Activated T-helper 2 cell treated with anti-CD3 and anti-CD28 coated beads, Interferon-gamma antibody, Interleukin-2, Interleukin-4, amounts not matched to agents 10 μg/mL and 5 μg/mL and 100 μg/mL, durations not matched to agents 14 hours and 24 hours and 36 hours (primary cell): ENCODE results near the gene KCP. TPM values are rescaled to one million over a fixed set of nuclear protein-coding genes. Genes with fewer than 3 reads are reported as not detected.
A peak's percentile ranks its signal among the peaks of the same experiment; 100 is the strongest.

Experiments used
- DNase-seq: peaks from one replicate; pipeline ENCODE4 v3.0.0; 2021; ENCODE audit warnings: low spot score
- H3K27ac Mint-ChIP-seq: one replicate; pipeline ENCODE4 v1.8.0; 2021; ENCODE audit warnings: mixed read lengths
- H3K27me3 Mint-ChIP-seq: one replicate; pipeline ENCODE4 v1.8.0; 2021; ENCODE audit warnings: low read depth, mixed read lengths
- H3K36me3 Mint-ChIP-seq: one replicate; pipeline ENCODE4 v1.8.0; 2021; ENCODE audit warnings: low read depth, mixed read lengths
- H3K4me1 Mint-ChIP-seq: one replicate; pipeline ENCODE4 v1.8.0; 2021; ENCODE audit warnings: low read depth, mixed read lengths
- H3K4me3 Mint-ChIP-seq: one replicate; pipeline ENCODE4 v1.8.0; 2021; ENCODE audit warnings: low read depth, mild to moderate bottlenecking, moderate library complexity, mixed read lengths
- H3K9me3 Mint-ChIP-seq: one replicate; pipeline ENCODE4 v1.8.0; 2021; ENCODE audit warnings: mixed read lengths
- intact Hi-C: fragments of 100-400 bp; cut with micrococcal nuclease; formaldehyde crosslinking; loops from one replicate; pipeline ENCODE4 v1.15.1; 2023
- total RNA-seq: library from RNA; stranded (reverse); gene quantifications from 2 replicates; pipeline ENCODE4 v1.2.3, GENCODE V29; 2022

Gene KCP
- total RNA-seq, 1 donor from 2014 or later, result not detected

DNA sequence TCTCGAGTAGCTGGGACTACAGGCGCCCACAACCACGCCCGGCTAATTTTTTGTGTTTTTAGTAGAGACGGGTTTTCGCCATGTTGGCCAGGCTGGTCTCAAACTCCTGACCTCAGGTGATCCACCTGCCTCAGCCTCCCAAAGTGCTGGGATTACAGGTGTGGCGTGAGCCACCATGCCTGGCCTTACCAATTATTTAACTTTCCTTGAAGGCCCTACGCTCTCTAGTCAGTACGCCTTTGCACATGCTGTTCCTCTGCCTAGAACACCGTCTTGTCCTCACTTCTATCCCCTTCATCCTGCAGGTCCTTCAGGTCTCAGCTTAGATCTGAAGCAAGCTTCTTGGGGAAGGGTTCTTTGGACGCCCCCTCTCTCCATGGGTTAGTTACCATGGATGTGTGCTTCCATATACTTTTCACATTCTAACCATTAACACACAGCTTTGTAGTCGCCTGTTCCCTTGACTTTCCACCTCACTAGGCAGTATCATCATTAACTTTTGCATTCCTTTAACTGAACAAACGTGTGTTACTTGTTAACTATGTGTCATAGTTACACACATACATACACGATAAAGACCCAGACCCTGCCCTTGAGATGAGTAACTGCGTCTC lies 48.4 kb downstream of the KCP start:
- H3K27ac Mint-ChIP-seq, result peak overlapping the region; percentile 94
- H3K36me3 Mint-ChIP-seq, result peaks cover 20% of the 10 kb centered on the region
- no peaks in the 10 kb centered on the region for H3K27me3 Mint-ChIP-seq
- peaks cover 13% of the 10 kb centered on the region for H3K4me1 Mint-ChIP-seq
- intact Hi-C loops, result loop anchor here (2.0 kb wide), 1 partner anchor 123 kb away; the partner anchor contains the start of gene CALU
- no peaks in the 10 kb centered on the region for H3K9me3 Mint-ChIP-seq
- H3K4me3 Mint-ChIP-seq, result peak overlapping the region; percentile 99
- DNase-seq, result no peak

DNA sequence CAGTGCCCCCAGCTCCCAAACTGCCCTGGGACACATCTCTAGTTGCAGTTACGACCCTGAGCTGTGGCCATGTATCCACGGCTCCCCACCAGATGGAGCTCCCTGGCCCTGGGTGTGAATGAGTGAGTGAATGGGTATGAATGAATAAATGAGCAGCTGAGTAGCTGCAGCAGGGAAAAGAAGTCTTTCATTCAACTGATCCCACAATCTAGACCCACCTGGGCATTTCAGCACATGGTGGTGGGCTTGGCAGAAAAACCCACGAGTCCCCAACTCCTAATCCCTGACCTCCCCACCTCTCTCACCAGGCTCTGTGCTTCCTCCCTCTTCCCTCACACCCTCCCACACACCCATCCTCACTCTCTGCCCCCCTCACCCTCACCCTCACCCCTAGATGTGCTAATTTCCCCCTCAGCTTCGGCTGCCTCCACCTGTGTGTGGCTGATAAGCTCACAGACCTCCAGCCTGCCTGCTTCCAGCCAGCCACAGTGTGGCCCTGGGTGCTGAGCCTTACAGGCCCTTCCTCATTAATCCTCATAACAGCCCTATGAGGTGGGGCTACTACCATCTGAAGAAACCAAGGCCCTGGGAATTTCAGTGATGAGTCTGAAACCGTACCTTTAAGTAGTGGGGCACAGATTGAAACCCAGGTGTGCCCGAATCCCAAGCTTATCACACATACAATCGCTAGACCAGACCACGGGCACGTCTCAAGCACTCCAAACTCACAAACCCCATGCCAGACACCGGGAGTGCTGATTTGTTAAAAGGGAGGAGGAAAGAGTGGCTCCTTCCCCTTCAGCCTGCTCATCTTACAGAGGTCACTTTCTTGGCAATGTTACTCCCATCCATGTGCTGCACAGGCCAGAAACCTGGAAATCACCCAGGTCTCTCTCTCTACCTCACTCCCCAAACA lies 50.1 kb downstream of the KCP start:
- H3K27ac Mint-ChIP-seq, result no peak overlapping the region
- intact Hi-C loops, result no loop called here
- DNase-seq, result no peak

DNA sequence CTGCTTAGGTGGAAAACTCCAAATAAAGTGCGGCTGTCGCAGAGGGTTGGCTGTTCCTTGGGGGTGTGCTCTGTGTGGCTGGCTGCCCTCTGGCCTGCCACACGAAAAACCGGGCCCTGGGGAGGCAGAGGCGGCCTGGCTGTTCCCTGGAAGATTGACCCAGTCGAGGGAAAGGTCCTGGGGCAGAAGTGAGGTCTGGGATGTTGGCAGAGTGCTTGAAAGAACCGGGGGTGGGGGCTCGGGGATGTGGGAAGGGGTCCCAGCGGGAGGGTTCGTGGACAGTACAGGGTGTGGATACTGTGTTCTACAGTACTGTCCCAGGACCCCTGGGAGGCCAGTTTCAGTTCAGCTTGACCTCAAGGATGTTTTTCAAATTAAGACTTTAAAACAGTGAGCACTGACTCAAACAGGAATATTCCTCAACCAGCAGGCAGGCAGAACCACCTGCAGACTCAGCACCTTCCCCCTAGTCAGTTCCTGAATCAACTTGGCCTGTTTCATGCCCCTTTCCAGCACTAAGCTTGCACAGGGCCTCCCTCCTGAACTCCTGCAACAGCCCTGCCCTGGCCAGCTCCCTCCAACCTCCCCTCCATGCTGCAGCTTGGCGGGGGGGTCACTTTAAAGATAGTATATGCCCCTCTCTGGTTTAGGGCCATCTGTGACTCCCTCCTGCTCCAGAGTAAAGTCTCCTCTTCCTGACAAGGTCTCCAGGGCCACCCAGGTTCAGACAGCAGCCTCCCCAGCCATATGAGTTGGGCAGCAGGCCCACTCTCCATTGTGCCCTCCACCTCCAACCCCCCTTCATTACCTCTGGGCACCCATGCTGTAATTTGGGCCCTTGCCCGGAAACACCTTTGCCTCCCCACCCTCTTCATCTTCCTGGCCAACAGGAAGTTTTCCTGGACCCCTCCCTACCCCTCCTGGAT lies 51.0 kb downstream of the KCP start:
- no peaks in the 10 kb centered on the region for H3K27me3 Mint-ChIP-seq
- no peak overlapping the region for H3K4me3 Mint-ChIP-seq
- no peak for DNase-seq
- no peaks in the 10 kb centered on the region for H3K9me3 Mint-ChIP-seq
- no peak overlapping the region for H3K27ac Mint-ChIP-seq
- intact Hi-C loops, result no loop called here
- H3K36me3 Mint-ChIP-seq, result peaks cover 3% of the 10 kb centered on the region
- peaks cover 10% of the 10 kb centered on the region for H3K4me1 Mint-ChIP-seq

More for the DNA sequence above, 50.1 kb downstream of the KCP start:
- no peaks in the 10 kb centered on the region for H3K9me3 Mint-ChIP-seq
- no peaks in the 10 kb centered on the region for H3K27me3 Mint-ChIP-seq
- H3K36me3 Mint-ChIP-seq, result peaks cover 12% of the 10 kb centered on the region
- H3K4me3 Mint-ChIP-seq, result no peak overlapping the region
- peaks cover 13% of the 10 kb centered on the region for H3K4me1 Mint-ChIP-seq

DNA sequence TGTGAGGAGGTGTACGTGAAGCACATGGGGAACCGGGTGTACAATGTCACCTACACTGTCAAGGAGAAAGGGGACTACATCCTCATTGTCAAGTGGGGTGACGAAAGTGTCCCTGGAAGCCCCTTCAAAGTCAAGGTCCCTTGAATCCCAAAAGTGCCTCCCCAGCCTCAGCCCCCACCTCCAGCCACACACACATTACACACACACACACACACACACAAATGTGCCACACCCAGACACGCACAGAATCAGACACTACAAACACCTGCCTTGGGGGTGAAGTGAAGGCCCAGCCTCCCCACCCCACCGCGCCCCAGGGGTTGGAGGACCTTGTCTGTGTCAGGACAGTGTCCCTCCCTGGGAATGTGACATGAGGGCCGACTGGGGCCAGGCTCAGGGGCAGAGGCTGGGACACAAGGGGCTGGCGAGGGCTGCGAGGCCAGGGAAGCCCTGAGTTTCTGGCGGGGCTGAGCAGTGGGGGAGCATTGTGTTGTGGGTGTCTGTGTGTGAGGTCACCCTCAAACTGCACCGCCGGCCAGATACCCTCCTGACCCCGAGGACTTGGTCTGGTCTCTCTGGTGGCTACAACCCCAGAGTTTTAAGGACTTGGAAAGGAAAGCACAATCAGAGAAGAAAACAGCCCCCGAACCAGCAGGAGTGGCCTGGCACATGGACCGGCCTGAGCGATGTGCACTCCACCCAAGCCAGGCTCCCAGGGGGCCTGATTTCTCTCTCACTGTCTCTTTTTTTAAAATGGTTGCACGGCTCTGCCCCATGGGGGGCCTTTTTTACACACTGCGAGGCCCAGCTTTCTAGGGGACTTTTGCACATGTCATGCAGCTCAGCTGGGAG lies 51.9 kb downstream of the KCP start:
- Mint-ChIP-seq H3K4me3 (no peak overlapping the region), H3K27me3 (no peaks in the 10 kb centered on the region)

DNA sequence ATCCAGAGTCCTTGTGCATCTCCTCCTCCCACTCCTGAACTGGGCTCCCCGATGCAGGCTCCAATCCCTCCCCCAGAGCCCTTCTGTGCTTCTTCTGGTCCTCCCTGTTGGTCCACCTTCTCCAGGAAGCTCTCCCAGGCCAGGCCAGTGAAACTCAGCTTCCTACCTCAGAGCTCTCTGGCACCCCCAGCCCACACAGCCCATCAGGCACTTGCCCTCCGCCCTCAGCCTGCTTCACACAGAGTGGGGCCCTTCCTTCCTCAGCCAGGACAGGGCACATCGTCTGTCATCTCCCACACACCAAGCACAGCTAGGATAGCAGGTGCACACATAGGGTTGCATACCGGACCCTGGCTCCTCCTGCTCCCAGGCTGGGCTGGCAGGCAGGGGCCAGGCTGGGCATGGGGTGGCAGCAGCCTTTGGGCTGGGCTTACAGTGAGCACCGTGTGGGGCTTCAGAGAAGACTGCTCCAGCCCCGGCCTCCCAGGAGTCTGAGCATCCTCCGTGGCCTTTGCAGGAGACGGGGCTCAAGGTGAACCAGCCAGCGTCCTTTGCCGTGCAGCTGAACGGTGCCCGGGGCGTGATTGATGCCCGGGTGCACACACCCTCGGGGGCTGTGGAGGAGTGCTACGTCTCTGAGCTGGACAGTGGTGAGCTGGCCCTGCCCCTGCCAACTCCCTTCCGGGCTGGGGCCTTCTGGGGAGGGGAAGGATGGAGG lies 54.3 kb downstream of the KCP start:
- DNase-seq, result no peak
- no peaks in the 10 kb centered on the region for H3K4me1 Mint-ChIP-seq
- H3K27me3 Mint-ChIP-seq, result no peaks in the 10 kb centered on the region
- no peak overlapping the region for H3K27ac Mint-ChIP-seq
- no peaks in the 10 kb centered on the region for H3K36me3 Mint-ChIP-seq
- no peak overlapping the region for H3K4me3 Mint-ChIP-seq
- H3K9me3 Mint-ChIP-seq, result no peaks in the 10 kb centered on the region
- intact Hi-C loops, result no loop called here

More for the DNA sequence above, 51.9 kb downstream of the KCP start:
- intact Hi-C loops, result no loop called here
- Mint-ChIP-seq H3K9me3 (no peaks in the 10 kb centered on the region), H3K27ac (no peak overlapping the region), H3K36me3 (peaks cover 3% of the 10 kb centered on the region), H3K4me1 (peaks cover 6% of the 10 kb centered on the region)
- DNase-seq, result no peak

DNA sequence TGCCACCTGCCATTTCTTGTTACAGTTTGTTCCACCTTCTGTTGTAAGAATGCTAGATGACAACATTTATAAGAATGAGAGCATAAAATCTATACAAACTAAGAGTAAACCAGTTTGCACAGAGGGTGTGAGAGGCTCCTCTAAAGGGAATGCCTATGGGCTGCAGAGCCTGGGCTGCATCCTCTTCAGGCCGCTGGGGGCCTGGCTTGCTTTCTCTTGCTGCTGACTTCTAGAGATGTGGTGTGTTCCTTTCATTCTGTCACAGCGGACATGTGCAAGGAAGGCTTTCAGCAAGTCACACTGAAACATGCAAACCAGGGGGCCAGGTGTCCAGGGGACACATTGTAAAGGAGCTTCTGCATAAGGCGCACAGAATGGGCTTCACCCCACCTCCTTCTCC lies 55.0 kb downstream of the KCP start:
- DNase-seq, result no peak
- no peak overlapping the region for H3K4me3 Mint-ChIP-seq
- no peaks in the 10 kb centered on the region for H3K27me3 Mint-ChIP-seq
- no peaks in the 10 kb centered on the region for H3K36me3 Mint-ChIP-seq
- H3K9me3 Mint-ChIP-seq, result no peaks in the 10 kb centered on the region
- no peaks in the 10 kb centered on the region for H3K4me1 Mint-ChIP-seq
- intact Hi-C loops, result no loop called here
- H3K27ac Mint-ChIP-seq, result no peak overlapping the region

DNA sequence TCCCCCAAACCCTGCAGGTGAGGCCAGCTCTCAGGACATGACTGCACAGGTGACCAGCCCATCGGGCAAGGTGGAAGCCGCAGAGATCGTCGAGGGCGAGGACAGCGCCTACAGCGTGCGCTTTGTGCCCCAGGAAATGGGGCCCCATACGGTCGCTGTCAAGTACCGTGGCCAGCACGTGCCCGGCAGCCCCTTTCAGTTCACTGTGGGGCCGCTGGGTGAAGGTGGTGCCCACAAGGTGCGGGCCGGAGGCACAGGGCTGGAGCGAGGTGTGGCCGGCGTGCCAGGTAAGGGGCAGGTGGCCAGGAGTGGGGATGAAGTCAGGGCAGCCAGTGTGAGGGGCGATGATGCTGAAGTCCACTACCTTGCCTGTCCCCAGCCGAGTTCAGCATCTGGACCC lies 56.1 kb downstream of the KCP start:
- Mint-ChIP-seq H3K9me3 (no peaks in the 10 kb centered on the region), H3K27me3 (no peaks in the 10 kb centered on the region)

DNA sequence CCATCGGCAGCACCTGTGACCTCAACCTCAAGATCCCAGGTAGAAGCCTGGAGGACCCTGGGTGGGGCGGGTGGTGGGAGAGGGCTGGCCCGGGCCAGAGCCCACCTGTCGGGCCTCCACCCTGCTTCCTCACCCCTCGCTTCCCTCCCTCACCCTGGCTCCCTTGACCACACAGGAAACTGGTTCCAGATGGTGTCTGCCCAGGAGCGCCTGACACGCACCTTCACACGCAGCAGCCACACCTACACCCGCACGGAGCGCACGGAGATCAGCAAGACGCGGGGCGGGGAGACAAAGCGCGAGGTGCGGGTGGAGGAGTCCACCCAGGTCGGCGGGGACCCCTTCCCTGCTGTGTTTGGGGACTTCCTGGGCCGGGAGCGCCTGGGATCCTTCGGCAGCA lies 56.7 kb downstream of the KCP start:
- no peak for DNase-seq
- Mint-ChIP-seq H3K4me3 (no peak overlapping the region), H3K27ac (no peak overlapping the region), H3K9me3 (no peaks in the 10 kb centered on the region), H3K36me3 (no peaks in the 10 kb centered on the region), H3K27me3 (no peaks in the 10 kb centered on the region), H3K4me1 (no peaks in the 10 kb centered on the region)
- intact Hi-C loops, result no loop called here

More for the DNA sequence above, 56.1 kb downstream of the KCP start:
- H3K4me1 Mint-ChIP-seq, result no peaks in the 10 kb centered on the region
- H3K27ac Mint-ChIP-seq, result no peak overlapping the region
- no peak for DNase-seq
- no peak overlapping the region for H3K4me3 Mint-ChIP-seq
- no peaks in the 10 kb centered on the region for H3K36me3 Mint-ChIP-seq
- intact Hi-C loops, result no loop called here

DNA sequence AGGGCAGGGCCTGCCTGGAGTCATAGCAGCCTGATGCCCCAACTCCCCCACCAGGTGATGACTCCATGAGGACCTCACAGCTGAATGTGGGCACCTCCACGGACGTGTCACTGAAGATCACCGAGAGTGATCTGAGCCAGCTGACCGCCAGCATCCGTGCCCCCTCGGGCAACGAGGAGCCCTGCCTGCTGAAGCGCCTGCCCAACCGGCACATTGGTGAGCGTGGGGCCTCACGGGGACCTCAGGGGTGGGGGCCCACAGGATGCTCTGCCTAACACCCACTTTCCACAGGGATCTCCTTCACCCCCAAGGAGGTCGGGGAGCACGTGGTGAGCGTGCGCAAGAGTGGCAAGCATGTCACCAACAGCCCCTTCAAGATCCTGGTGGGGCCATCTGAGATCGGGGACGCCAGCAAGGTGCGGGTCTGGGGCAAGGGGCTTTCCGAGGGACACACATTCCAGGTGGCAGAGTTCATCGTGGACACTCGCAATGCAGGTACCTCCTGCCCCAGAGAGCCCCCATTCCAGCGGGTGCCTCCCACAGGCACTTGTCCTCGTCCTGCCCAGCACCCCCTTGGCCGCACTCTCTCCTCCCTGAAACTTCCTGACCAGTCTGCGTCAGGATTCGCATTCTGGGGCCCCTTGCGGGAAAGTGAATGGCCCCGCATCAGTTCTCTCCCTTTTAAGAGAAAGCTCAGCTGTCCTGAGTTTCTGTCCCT lies 57.8 kb downstream of the KCP start:
- Mint-ChIP-seq H3K27me3 (no peaks in the 10 kb centered on the region), H3K27ac (no peak overlapping the region), H3K9me3 (no peaks in the 10 kb centered on the region), H3K4me3 (no peak overlapping the region), H3K36me3 (no peaks in the 10 kb centered on the region), H3K4me1 (no peaks in the 10 kb centered on the region)
- no peak for DNase-seq
- intact Hi-C loops, result no loop called here

DNA sequence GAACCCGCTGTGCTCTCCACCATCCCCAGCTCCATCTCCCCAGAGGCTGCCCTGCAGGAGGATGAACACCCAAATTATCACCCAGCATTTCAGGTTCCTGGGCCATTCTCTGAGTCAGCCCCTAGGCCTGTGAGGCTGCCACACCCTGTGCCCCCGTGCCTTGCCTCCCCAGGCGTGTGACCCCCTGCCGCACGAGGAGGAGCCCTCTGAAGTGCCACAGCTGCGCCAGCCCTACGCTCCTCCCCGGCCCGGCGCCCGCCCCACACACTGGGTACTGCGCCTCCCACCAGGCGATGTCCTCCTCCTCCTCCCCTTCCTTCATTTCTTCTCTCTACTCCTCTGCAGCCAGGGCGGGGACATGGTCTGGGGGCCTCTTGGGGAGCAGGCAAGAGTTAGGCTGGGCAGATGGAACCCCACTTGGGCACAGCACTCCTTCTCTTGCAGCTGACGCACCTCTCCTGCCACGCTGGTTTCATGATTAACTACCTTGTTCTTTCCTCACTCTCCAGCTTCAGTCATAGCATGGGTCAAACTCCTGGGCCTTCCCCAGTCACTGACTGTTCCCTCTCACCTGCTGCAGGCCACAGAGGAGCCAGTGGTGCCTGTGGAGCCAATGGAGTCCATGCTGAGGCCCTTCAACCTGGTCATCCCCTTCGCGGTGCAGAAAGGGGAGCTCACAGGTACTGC lies 60.6 kb downstream of the KCP start:
- Mint-ChIP-seq H3K27me3 (no peaks in the 10 kb centered on the region), H3K36me3 (no peaks in the 10 kb centered on the region), H3K4me3 (no peak overlapping the region), H3K27ac (no peak overlapping the region), H3K4me1 (no peaks in the 10 kb centered on the region), H3K9me3 (no peaks in the 10 kb centered on the region)
- no peak for DNase-seq
- intact Hi-C loops, result no loop called here

DNA sequence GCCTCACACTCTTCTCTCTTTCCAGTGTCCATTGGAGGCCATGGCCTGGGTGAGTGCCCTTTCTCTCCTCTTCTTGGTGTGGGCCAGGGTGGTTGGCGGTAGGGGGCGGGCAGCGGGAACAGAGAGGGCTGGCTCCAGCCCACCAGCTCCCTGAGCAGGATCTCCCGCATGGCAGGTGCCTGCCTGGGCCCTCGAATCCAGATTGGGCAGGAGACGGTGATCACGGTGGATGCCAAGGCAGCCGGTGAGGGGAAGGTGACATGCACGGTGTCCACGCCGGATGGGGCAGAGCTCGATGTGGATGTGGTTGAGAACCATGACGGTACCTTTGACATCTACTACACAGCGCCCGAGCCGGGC lies 61.4 kb downstream of the KCP start:
- Mint-ChIP-seq H3K4me3 (no peak overlapping the region), H3K36me3 (no peaks in the 10 kb centered on the region), H3K4me1 (no peaks in the 10 kb centered on the region), H3K9me3 (no peaks in the 10 kb centered on the region), H3K27me3 (no peaks in the 10 kb centered on the region), H3K27ac (no peak overlapping the region)
- intact Hi-C loops, result no loop called here
- no peak for DNase-seq
